Retina (tissue), 1 donor: Measurements from ENCODE around the gene SLC29A1.
"Not testable (repeated sequence)": the region's sequence is repeated elsewhere in the genome, so short reads cannot be mapped to it uniquely, and the experiment has no call there.

Source experiments
- DNase-seq: peaks from one replicate; pipeline ENCODE4 v3.0.0-alpha.2; 2016

Gene SLC29A1

DNA sequence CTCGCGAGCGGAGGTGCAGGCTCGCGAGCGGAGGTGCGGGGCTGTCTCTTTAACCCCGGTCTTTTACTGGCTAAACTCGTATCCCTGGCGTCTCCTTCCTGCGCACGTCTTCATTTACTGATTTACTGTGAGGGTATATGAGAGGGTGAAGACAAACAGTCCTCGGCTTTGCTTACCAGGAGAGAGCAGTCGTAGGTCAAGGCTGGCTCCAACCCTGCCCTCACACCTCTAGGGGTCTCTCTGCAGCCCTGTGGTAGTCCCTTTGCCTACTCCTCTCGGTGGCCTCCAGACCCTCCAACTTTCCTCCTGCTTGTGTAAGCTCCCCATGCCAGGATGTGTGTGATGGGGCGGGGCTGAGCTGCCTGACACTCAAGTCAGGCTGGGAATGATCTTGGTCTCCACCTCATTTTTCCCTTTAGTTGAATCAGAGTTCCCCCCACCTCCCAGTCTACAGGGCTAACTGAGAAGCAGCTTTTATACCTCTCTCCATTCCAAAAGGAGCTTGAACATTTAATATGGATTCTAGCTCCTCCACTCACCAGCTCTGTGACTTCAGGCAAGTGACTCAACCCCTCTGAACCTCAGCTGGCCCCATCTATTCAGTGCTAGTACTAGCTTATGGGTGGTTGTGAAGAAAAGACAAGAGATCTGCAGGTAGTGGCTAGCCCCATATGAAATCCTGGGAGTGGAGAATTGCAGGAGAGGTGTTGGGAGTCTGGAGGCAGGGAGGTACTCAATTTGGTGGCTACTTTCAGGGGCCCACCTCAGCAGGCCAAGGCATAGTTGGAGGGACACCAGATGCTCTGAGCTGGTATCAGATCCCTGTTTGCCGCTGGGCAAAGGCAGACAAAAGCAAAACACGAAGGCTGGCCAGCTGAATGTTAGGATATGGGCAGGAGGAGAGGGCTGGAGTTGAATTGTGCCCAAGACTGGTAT lies 902 bp downstream of the SLC29A1 start:
- DNase-seq: peak; percentile 65

DNA sequence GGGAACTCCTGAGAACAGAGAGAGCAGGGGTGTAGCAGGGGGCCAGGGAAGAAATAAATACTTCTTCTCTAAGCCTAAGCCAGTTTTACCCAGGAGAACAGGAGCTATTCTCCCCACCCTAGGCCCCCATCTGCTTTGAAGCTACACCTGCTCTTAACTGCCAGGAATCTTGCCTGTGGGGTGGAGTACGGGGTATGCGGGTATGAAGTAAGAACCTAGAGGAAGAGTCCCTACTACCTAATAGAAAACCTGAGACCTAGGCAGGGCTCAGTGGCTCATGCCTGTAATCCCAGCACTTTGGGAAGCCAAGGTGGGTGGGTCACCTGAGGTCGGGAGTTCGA lies 1.5 kb downstream of the SLC29A1 start:
- no peak for DNase-seq

DNA sequence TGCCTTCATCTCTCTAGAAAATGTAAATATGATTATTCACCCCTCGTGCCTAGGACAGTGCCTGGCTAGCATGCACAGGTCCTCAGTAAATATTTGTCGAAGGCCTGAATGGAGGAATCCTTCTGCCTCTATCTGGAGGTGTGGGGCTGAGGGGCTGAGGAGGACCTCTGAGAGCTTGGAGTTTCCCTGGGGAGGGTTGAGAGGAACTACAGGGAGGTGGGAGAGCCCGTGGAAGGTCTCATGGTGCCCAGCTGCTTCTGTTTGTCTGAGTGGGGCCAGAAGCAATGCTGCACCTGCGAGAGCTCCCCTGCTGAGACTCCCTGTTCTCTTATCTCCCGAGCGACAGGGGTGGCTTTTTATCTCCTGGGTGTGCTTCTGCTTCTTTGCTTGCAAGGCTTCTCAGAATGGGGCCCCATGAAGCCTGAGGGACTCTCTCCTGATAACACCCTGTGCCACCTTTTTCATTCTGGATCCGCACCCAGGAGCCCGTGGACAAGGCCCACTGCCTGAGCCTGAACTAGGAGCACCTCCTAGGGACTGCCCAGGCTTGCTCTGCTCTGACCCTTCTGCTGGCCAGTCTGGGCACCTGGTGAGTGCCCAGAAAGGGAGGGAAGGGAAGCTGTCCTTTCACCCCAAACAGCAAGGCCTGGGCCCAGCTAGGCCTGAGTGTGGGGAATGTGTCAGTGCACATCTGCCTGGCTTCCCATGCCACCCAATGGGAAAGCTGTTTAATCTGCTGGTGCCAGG lies 2.4 kb downstream of the SLC29A1 start:
- DNase-seq: no peak

- DNase-seq: peak; percentile 46
Measured at GRCh38 chr6:44226368-44227147, 3.2 kb downstream of the SLC29A1 start.

- DNase-seq: no peak
Measured at GRCh38 chr6:44227148-44227793, 3.9 kb downstream of the SLC29A1 start.

DNA sequence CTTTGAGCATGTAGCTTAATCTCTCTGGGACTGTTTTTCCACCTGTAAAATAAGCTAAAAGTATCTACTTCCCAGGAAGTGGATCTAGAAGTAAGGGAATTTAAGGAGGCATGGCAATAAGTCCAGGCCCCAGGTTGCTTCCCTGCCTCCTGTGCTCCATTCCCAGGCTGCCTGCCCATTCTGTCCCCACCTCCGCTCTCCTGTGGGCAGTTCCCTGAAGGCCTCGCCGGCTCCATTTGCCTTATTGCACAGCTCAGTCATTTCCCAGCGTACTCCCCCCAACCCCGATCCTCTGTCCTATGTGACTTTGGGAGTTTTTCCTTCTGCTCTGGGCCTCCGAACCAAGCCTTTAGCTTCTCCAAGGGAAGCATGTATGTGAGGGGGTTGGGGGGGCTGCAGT lies 4.6 kb downstream of the SLC29A1 start:
- no peak for DNase-seq

DNA sequence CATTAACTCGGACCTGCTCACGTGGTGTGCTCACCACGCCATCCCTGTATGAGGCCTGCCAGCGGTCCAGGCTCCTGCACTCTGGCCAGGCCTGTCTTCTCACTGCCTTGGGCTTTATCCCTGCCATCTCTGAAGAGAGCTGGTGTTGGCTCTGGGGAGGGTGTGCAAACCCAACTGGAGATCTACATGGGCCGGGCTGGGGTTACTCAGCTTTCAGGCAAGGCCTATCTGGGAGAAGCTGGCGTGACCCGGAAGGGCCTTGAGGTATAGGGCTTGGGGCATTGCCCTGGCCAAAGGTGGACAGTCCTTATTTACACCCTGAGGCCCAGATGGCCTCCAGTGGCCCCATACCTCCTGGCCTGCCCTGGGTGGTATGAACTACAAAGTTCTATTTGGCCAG lies 5.0 kb downstream of the SLC29A1 start:
- no peak for DNase-seq

- no peak for DNase-seq
Measured at GRCh38 chr6:44228836-44229235, 5.4 kb downstream of the SLC29A1 start.

- DNase-seq: no peak
Measured at GRCh38 chr6:44229376-44230033, 6.1 kb downstream of the SLC29A1 start.

DNA sequence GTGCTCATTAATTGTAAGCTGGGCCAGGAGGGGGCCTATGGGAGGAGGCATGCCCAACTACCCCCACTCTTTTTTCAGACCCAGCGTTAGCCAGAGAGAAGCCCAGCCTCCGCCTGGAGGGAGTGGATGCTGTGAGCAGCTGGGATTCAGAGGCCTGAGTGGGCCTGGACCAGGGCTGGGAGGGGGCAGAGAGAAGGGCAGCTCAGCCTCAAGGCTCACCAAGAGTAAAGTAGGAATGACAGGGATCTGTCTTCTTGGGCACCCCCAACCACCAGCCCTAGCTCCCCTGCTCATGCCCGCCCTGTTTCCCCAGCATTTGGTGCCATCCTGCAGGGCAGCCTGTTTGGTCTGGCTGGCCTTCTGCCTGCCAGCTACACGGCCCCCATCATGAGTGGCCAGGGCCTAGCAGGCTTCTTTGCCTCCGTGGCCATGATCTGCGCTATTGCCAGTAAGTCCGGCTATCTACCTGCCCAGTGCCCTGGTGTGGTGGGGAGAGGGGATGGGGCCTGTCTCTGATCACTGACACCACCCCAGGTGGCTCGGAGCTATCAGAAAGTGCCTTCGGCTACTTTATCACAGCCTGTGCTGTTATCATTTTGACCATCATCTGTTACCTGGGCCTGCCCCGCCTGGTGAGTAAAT lies 6.8 kb downstream of the SLC29A1 start:
- DNase-seq: no peak

DNA sequence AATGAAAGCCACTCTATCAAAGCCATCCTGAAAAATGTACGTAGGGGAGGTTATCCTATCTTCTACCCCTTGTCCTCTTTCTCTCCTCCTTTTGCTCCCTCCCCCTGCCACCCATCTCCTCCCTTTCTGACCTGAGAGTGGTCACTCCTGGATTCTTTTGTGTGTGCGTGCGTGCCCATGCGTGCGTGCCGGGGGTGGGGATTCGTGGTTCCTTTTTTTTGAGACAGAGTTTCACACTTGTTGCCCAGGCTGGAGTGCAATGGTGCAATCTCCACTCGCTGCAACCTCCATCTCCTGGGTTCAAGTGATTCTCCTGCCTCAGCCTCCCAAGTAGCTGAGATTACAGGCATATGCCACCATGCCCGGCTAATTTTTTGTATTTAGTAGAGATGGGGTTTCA lies 8.0 kb downstream of the SLC29A1 start:
- DNase-seq: not testable (repeated sequence)

GRCh38 chr6:44232676-44233566 lies 9.5 kb downstream of the SLC29A1 start:
- DNase-seq: no peak

GRCh38 chr6:44233567-44234100 lies 10.2 kb downstream of the SLC29A1 start:
- DNase-seq: no peak

- peak; percentile 51 for DNase-seq
Measured at GRCh38 chr6:44234101-44235025, 11.0 kb downstream of the SLC29A1 start.

GRCh38 chr6:44235269-44235668 lies 11.9 kb downstream of the SLC29A1 start:
- no peak for DNase-seq

DNA sequence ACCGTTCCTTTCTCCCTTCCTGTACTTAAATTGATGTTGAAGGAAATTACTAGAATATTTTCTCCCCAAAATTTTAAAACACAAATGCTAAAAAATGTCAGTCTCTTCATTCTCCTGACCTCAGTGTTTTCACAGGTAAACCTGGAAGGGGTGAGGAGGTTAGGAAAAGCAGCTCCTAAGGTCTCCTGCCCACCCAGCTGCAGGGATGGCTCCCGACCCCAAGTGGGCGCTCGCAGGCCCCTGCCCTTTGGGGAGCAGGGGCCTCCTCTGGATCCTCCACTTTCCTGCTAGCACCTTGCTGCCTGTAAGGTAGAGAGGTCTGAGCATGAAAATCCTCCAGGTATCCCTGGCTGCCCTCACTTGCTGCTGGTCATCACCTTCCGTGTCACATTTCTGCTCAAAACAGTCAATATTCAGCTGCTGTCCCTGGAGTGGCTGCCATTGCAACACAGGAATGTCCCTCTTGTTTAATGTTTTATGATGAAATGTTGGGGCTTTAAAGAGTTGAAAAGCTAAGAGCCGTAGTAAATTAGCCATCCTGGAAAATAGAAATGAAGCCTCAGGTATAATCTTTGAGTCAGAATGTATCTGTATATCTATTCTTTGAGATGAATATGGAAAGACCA lies 12.6 kb downstream of the SLC29A1 start:
- no peak for DNase-seq

- no peak for DNase-seq
Measured at GRCh38 chr6:44237021-44237812, 13.8 kb downstream of the SLC29A1 start.
